Upper lobe of right lung (tissue), 1 donor: ENCODE measurements around the gene FER. TPM values are rescaled to one million over a fixed set of nuclear protein-coding genes. Genes with fewer than 3 reads are reported as not detected.
"Not testable (repeated sequence)": the region's sequence is repeated elsewhere in the genome, so short reads cannot be mapped to it uniquely, and the experiment has no call there.

Experiments
- ATAC-seq: fragments of 200-7000 bp; cut with Tn5 transposase; one replicate; pipeline ENCODE4 v1.9.1; 2020; ENCODE audit warnings: mild to moderate bottlenecking, moderate library complexity
- DNase-seq: peaks from one replicate; pipeline ENCODE4 v3.0.0-alpha.2; 2020
- H3K27ac ChIP-seq: fragments of 200-600 bp; one replicate; pipeline ENCODE4 v1.8.0; 2022
- H3K27me3 ChIP-seq: fragments of 200-600 bp; one replicate; pipeline ENCODE4 v1.8.0; 2022; ENCODE audit warnings: mild to moderate bottlenecking
- H3K36me3 ChIP-seq: fragments of 200-600 bp; one replicate; pipeline ENCODE4 v1.8.0; 2022
- H3K4me1 ChIP-seq: fragments of 200-600 bp; one replicate; pipeline ENCODE4 v1.8.0; 2022
- H3K4me3 ChIP-seq: fragments of 200-600 bp; one replicate; pipeline ENCODE4 v1.8.0; 2022; ENCODE audit warnings: mild to moderate bottlenecking
- H3K9me3 ChIP-seq: fragments of 200-600 bp; one replicate; pipeline ENCODE4 v1.8.0; 2022
- CTCF ChIP-seq: fragments of 200-600 bp; IDR thresholded peaks from one replicate; pipeline ENCODE4 v1.8.0; 2022; ENCODE audit warnings: antibody characterized with exemption
- intact Hi-C: fragments of 100-400 bp; cut with DNase I; formaldehyde crosslinking; loops from one replicate; pipeline ENCODE4 v1.11.0; 2022
- total RNA-seq: library from RNA; stranded (reverse); fragmentation: NEBNext Ultra II Directional; extraction: Animal tissue kit (Norgen Biotek cat#: 25700); gene quantifications from one replicate; pipeline ENCODE4 v1.2.1, GENCODE V29; 2021
- donor health status: DM: no; HTN: yes; CAD: no; lungs with severe emphysema.

The FER gene
- total RNA-seq, 1 donor from 2014 or later, result 33.6 TPM

GRCh38 chr5:108876451-108876850, 128.8 kb downstream of the FER start:
- Histone ChIP-seq H3K4me3 (no peak overlapping the region), H3K4me1 (no peaks in the 10 kb centered on the region), H3K36me3 (no peaks in the 10 kb centered on the region), H3K27me3 (no peaks in the 10 kb centered on the region), H3K27ac (no peak overlapping the region), H3K9me3 (no peaks in the 10 kb centered on the region)
- ATAC-seq (no peak), DNase-seq (no peak)
- intact Hi-C loops, result no loop called here
- no peak for TF ChIP-seq CTCF

- Histone ChIP-seq H3K27ac (no peak overlapping the region), H3K4me3 (no peak overlapping the region), H3K36me3 (no peaks in the 10 kb centered on the region), H3K4me1 (no peaks in the 10 kb centered on the region), H3K27me3 (no peaks in the 10 kb centered on the region), H3K9me3 (no peaks in the 10 kb centered on the region)
- DNase-seq (no peak), ATAC-seq (no peak)
- no peak for TF ChIP-seq CTCF
- intact Hi-C loops, result no loop called here
Observed at GRCh38 chr5:108878756-108879155, 131.1 kb downstream of the FER start.

GRCh38 chr5:108881133-108881532, 133.4 kb downstream of the FER start:
- Histone ChIP-seq H3K27ac (no peak overlapping the region), H3K27me3 (no peaks in the 10 kb centered on the region), H3K4me3 (no peak overlapping the region), H3K36me3 (peaks cover 11% of the 10 kb centered on the region), H3K4me1 (no peaks in the 10 kb centered on the region), H3K9me3 (no peaks in the 10 kb centered on the region)
- ATAC-seq (no peak), DNase-seq (no peak)
- TF ChIP-seq CTCF, result no peak
- intact Hi-C loops, result no loop called here

- no peak for TF ChIP-seq CTCF
- intact Hi-C loops, result no loop called here
- no peak for ATAC-seq
Observed at GRCh38 chr5:108884736-108885135, 137.0 kb downstream of the FER start.

GRCh38 chr5:108898257-108898656, 150.6 kb downstream of the FER start:
- Histone ChIP-seq H3K9me3 (no peaks in the 10 kb centered on the region), H3K4me1 (no peaks in the 10 kb centered on the region), H3K27ac (no peak overlapping the region), H3K27me3 (no peaks in the 10 kb centered on the region), H3K4me3 (no peak overlapping the region), H3K36me3 (peaks cover 9% of the 10 kb centered on the region)
- DNase-seq (no peak), ATAC-seq (no peak)
- TF ChIP-seq CTCF, result no peak
- intact Hi-C loops, result no loop called here

More at GRCh38 chr5:108884736-108885135, 137.0 kb downstream of the FER start:
- DNase-seq, result no peak
- no peak overlapping the region for H3K4me3 ChIP-seq
- H3K36me3 ChIP-seq, result peaks cover 11% of the 10 kb centered on the region
- H3K4me1 ChIP-seq, result no peaks in the 10 kb centered on the region
- H3K27ac ChIP-seq, result no peak overlapping the region
- no peaks in the 10 kb centered on the region for H3K27me3 ChIP-seq
- no peaks in the 10 kb centered on the region for H3K9me3 ChIP-seq

GRCh38 chr5:108898707-108899106, 151.0 kb downstream of the FER start:
- ATAC-seq, result no peak
- DNase-seq, result no peak
- no peak for TF ChIP-seq CTCF
- H3K9me3 ChIP-seq, result no peaks in the 10 kb centered on the region
- no peak overlapping the region for H3K4me3 ChIP-seq
- H3K4me1 ChIP-seq, result no peaks in the 10 kb centered on the region
- no peaks in the 10 kb centered on the region for H3K27me3 ChIP-seq
- intact Hi-C loops, result no loop called here
- peaks cover 9% of the 10 kb centered on the region for H3K36me3 ChIP-seq
- no peak overlapping the region for H3K27ac ChIP-seq

GRCh38 chr5:108899244-108899643, 151.5 kb downstream of the FER start:
- H3K4me1 ChIP-seq, intact Hi-C loops, H3K27ac ChIP-seq, ATAC-seq, DNase-seq, H3K27me3 ChIP-seq, H3K4me3 ChIP-seq, H3K9me3 ChIP-seq, H3K36me3 ChIP-seq: not testable (repeated sequence)
